ENCODE measurements around the gene ADAMTSL5.

The ADAMTSL5 gene

GRCh38 chr19:1513499-1514294 lies 878 bp upstream of the ADAMTSL5 start:
- Mint-ChIP-seq H3K4me1 (peaks cover 0 to 3% of the 10 kb centered on the region in 2 donors), H3K27ac (no peak overlapping the region), H3K9me3 (peaks cover 0 to 2% of the 10 kb centered on the region in 2 donors), H3K27me3 (peaks cover 57 to 81% of the 10 kb centered on the region in 2 donors), H3K4me3 (peak overlapping the region; percentile 32 to 39), H3K36me3 (no peaks in the 10 kb centered on the region)
- DNase-seq (no peak), ATAC-seq (replicated peaks) (peak; percentile 50 to 52)

GRCh38 chr19:1511318-1512317 lies 1.2 kb downstream of the ADAMTSL5 start:
- H3K9me3 Mint-ChIP-seq: peaks cover 0 to 5% of the 10 kb centered on the region in 2 donors
- DNase-seq (no peak), ATAC-seq (replicated peaks) (no peak)
- peaks cover 3 to 4% of the 10 kb centered on the region in 2 donors for H3K36me3 Mint-ChIP-seq
- peaks cover 8 to 10% of the 10 kb centered on the region in 2 donors for H3K4me1 Mint-ChIP-seq
- H3K27me3 Mint-ChIP-seq: peaks cover 48 to 85% of the 10 kb centered on the region in 2 donors
- H3K4me3 Mint-ChIP-seq: no peak overlapping the region
- no peak overlapping the region for H3K27ac Mint-ChIP-seq

DNA sequence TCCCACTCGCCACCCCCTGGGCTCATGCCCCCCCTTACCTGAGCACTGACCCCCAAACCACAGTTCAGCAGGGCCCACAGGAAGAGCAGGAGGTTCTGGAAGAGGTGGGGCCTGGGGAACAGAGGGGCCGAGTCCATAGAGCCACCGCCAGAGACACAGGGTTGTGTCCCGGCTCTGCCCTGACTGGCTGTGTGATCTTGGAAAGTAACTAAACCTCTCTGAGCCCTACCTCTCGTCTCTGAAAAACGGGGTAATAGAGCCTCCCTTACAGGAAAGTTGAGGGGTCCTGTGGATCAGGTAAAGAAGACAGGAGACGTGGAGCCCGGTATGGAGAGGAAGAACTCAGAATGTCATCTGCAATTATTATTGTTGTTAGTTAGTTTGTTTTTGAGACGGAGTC lies 2.0 kb downstream of the ADAMTSL5 start:
- Mint-ChIP-seq H3K4me3 (no peak overlapping the region), H3K9me3 (peaks cover 4% of the 10 kb centered on the region in 2 donors), H3K4me1 (peaks cover 8 to 13% of the 10 kb centered on the region in 2 donors), H3K27ac (no peak overlapping the region), H3K27me3 (peaks cover 47 to 86% of the 10 kb centered on the region in 2 donors), H3K36me3 (peaks cover 4 to 5% of the 10 kb centered on the region in 2 donors)
- ATAC-seq (replicated peaks) (no peak), DNase-seq (no peak)

- Mint-ChIP-seq H3K36me3 (peaks cover 4 to 5% of the 10 kb centered on the region in 2 donors), H3K4me1 (peaks cover 8 to 13% of the 10 kb centered on the region in 2 donors), H3K4me3 (no peak overlapping the region), H3K27ac (no peak overlapping the region), H3K9me3 (peaks cover 4 to 6% of the 10 kb centered on the region in 2 donors), H3K27me3 (peaks cover 51 to 86% of the 10 kb centered on the region in 2 donors)
- no peak for ATAC-seq (replicated peaks)
- no peak for DNase-seq
Measured at GRCh38 chr19:1510442-1510806, 2.4 kb downstream of the ADAMTSL5 start.

DNA sequence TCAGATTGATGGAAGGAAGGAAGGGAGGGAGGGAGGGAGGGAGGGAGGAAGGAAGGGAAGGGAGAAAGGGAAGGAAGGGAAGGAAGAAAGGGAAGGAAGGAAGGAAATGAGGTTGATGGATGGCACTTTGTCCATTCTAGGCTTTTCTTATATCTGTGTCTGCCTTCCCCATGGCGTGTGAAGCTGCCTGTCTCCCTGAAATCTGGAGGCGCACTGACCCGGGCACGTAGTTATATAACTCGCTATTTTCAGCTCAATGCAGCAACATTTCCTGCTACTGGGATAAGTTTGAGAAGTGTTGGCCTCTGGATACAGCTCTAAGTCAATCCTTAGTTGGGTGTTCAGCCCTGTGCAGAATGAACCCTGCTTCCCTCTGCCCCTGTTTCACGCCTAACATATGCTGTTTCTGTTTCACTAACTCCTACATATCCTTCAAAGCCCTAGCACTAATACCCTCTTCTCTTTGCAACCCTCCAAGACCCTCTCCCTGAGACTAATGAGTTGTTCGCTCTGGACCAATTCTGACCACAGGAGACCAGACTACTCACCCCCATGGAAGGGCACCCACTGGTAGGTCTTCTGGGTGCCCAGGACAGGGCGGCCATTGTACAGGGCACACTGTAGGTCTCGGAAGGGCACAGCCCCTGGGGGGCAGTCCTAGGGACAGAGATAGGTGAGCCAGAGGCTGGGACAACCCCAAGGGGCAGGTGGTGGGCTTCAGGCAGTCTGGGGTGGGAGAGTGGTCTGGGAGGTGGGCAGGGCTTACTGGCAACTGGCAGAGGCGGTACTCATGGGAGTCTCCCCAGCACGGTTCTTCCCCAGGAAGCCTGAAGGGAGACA lies 3.0 kb downstream of the ADAMTSL5 start:
- H3K4me1 Mint-ChIP-seq: peaks cover 8 to 13% of the 10 kb centered on the region in 2 donors
- H3K27ac Mint-ChIP-seq: no peak overlapping the region
- DNase-seq (no peak), ATAC-seq (replicated peaks) (no peak)
- no peak overlapping the region for H3K4me3 Mint-ChIP-seq
- H3K27me3 Mint-ChIP-seq: peaks cover 53 to 86% of the 10 kb centered on the region in 2 donors
- peaks cover 4 to 7% of the 10 kb centered on the region in 2 donors for H3K9me3 Mint-ChIP-seq
- H3K36me3 Mint-ChIP-seq: peaks cover 4 to 5% of the 10 kb centered on the region in 2 donors

- Mint-ChIP-seq H3K36me3 (peaks cover 4 to 5% of the 10 kb centered on the region in 2 donors), H3K9me3 (peaks cover 4 to 7% of the 10 kb centered on the region in 2 donors), H3K4me3 (peak overlapping the region in 1 of 2 donors; percentile 95), H3K27me3 (peaks cover 58 to 88% of the 10 kb centered on the region in 2 donors), H3K27ac (no peak overlapping the region), H3K4me1 (peaks cover 10 to 11% of the 10 kb centered on the region in 2 donors)
- DNase-seq (no peak), ATAC-seq (replicated peaks) (no peak)
Measured at GRCh38 chr19:1508507-1508856, 4.3 kb downstream of the ADAMTSL5 start.

GRCh38 chr19:1507763-1508506 lies 4.9 kb downstream of the ADAMTSL5 start:
- ATAC-seq (replicated peaks) (peak; percentile 95), DNase-seq (peak; percentile 85)
- Mint-ChIP-seq H3K27ac (peak overlapping the region; percentile 89), H3K27me3 (peaks cover 62 to 93% of the 10 kb centered on the region in 2 donors), H3K4me3 (peak overlapping the region; percentile 82 to 95), H3K4me1 (peaks cover 10 to 16% of the 10 kb centered on the region in 2 donors), H3K36me3 (peaks cover 4 to 5% of the 10 kb centered on the region in 2 donors), H3K9me3 (peaks cover 4 to 7% of the 10 kb centered on the region in 2 donors)

- peak overlapping the region; percentile 89 for H3K27ac Mint-ChIP-seq
- no peak for DNase-seq
- peaks cover 4 to 7% of the 10 kb centered on the region in 2 donors for H3K9me3 Mint-ChIP-seq
- peaks cover 61 to 94% of the 10 kb centered on the region in 2 donors for H3K27me3 Mint-ChIP-seq
- peaks cover 4 to 5% of the 10 kb centered on the region in 2 donors for H3K36me3 Mint-ChIP-seq
- H3K4me1 Mint-ChIP-seq: peaks cover 12 to 21% of the 10 kb centered on the region in 2 donors
- ATAC-seq (replicated peaks): no peak
- H3K4me3 Mint-ChIP-seq: no peak overlapping the region
Measured at GRCh38 chr19:1507192-1507660, 5.6 kb downstream of the ADAMTSL5 start.

DNA sequence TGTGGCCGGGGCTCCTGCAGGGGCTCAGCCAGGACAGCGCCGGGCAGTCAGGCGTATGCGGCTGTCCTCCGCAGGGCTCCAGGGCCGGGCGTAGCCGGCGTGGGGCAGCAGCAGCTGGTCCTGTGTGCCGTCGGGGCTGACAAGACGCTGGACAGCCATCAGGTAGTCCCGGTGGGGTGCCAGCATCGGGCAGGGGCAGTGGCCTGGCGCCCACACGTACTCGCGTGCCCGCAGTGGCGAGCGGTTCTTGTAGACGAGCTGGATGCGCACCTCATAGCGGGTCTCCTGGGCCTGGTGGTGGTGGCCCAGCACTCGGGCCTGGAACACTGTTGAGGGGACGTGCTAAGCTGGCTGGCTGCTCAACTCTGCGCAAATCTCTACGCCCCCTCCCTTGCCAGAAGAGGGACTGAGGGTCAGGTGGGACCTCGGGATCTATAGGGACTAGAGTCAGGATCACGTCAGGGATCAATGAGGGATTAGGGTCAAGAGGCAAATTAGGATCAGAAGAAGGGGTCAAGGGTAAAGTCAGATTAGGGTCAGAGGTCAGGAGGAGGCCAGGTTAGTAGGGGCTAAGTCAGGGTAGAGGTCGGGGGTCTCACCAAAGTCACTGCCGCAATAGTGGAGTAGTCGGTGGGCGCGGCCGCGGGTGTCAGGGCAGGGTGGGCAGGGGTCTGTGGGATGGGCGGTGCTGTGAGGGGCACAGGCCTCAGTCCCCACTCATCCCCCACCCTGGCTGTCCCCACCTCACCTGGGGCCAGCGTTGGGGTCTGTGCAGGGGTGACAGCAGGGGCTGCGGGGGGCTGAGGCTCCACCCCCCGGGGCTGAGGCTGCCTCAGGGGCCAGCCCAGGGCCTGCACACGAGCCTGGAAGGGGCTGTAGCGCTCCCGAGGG lies 6.6 kb downstream of the ADAMTSL5 start:
- Mint-ChIP-seq H3K9me3 (peaks cover 4 to 7% of the 10 kb centered on the region in 2 donors), H3K27me3 (peaks cover 56 to 84% of the 10 kb centered on the region in 2 donors), H3K36me3 (peaks cover 4 to 5% of the 10 kb centered on the region in 2 donors), H3K27ac (peak overlapping the region; percentile 0), H3K4me1 (peaks cover 12 to 21% of the 10 kb centered on the region in 2 donors), H3K4me3 (no peak overlapping the region)
- ATAC-seq (replicated peaks): no peak
- DNase-seq: no peak

- Mint-ChIP-seq H3K27ac (no peak overlapping the region), H3K9me3 (peaks cover 4 to 7% of the 10 kb centered on the region in 2 donors), H3K27me3 (peaks cover 50 to 72% of the 10 kb centered on the region in 2 donors), H3K4me1 (peaks cover 12 to 21% of the 10 kb centered on the region in 2 donors), H3K36me3 (peaks cover 4 to 5% of the 10 kb centered on the region in 2 donors), H3K4me3 (no peak overlapping the region)
- no peak for ATAC-seq (replicated peaks)
- DNase-seq: no peak
Measured at GRCh38 chr19:1505012-1505411, 7.8 kb downstream of the ADAMTSL5 start.

DNA sequence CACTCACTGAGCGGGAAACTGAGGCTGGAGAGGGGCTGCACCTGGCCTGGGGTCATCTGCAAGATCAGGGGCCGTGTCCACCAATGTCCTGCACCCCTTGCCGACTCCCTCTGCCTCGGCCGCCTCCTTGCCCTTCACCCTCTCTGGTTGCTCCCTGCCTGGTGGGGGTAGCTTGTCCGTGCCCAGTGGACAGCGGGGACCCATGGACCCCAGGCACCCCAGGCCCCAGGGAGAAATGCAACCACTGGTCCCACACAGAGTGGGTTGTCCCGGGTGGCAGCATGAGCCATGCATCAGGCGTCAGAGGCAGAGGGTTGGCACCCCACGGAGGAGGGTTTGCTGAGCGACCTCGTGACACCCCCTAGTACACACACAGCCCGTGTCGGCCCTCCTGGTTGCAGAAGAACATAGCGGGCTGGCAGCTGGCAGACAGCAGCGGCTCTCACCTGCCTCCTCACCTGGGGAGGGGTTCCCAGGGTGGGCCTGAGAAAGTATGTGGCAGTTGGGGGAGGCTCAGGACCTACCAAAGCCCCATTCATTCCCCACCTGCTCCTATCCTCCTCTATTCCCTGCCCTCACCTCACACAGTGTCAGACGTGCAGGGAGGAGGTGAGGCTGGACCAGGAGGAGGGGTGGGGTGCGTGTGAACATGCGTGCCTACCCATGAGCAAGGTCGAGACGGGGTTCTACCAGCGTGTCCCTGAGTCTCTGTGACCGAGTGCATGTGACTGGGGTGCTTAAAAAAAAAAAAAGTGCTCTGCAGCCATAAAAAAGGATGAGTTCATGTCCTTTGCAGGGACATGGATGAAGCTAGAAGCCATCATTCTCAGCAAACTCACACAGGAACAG lies 8.7 kb downstream of the ADAMTSL5 start:
- ATAC-seq (replicated peaks) (no peak), DNase-seq (no peak)
- peaks cover 12 to 21% of the 10 kb centered on the region in 2 donors for H3K4me1 Mint-ChIP-seq
- peaks cover 45 to 63% of the 10 kb centered on the region in 2 donors for H3K27me3 Mint-ChIP-seq
- H3K36me3 Mint-ChIP-seq: peaks cover 4 to 5% of the 10 kb centered on the region in 2 donors
- H3K9me3 Mint-ChIP-seq: peaks cover 4 to 7% of the 10 kb centered on the region in 2 donors
- no peak overlapping the region for H3K4me3 Mint-ChIP-seq
- no peak overlapping the region for H3K27ac Mint-ChIP-seq

Data from stimulated activated naive B cell treated with anti-CD40 and anti-IgM and Interleukin-4, amounts not matched to agents 10 μg/mL and 1 μg/mL and 100 μg/mL, for 72 hours (primary cell).